NCI-H187 (cell line): ENCODE data around the gene MAP3K5.
A peak's percentile ranks its signal among the peaks of the same experiment; 100 is the strongest.

Source experiments
- DNase-seq, 2 experiments: peaks; one replicate each; lab custom pipeline; 2025; lab: John Stamatoyannopoulos, UW

Gene MAP3K5

DNA sequence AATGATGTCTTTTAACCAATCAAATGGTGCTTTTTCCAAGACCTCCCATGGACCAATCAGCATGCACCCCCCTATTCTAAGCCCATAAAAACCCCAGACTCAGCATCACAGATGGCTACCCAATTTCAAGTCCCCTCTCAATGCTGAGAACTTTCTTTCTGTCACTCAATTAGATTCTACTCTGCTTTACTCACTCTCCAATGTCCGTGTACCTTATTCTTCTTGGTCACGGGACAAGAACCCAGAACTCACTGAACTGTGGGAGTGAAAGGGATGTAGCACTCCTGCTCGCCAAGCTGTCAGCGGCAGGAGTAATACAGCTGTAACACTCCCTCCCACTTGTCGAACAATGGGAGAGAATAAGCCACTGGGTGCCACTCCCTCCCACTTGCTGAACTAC lies 221.2 kb downstream of the MAP3K5 start:
- no peak for DNase-seq

GRCh38 chr6:136568129-136568528 lies 224.1 kb downstream of the MAP3K5 start:
- no peak for DNase-seq

DNA sequence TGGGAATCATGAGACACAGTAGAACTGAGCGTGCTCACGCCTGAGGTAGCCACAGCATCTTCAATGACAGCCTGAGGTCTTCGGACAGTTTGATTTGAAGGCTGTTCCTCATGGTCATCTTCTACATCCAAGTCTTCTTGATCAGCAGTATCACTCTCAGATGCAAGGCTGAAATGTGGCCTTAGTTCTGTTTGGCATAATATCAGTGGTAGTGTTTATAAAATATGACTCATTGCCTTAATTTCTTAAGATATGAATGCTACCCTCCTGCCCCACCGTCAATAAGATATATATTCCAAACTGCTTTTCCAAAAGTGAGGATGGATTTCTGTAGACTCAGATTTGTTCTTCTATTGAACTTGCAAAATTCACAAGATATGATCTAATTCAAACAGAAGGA lies 224.6 kb downstream of the MAP3K5 start:
- DNase-seq, result no peak

DNA sequence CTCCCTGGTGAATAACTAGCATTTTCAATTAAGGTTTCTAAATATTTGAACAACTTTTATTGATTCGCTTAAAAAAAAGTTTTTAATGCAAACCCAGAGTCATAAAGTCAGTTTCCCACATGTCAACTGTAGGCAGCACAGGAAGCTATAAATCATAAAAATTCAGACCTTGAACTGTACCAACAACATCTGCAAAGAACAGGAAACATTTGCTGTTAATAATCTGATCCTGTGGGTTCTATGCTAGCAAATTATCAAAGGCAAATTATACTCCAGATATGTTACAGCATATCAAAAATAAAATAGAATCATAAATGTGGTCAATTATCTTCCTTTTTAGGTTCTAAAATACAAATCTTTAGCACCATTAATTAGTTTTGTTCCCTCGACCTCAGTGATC lies 225.4 kb downstream of the MAP3K5 start:
- DNase-seq, result no peak

DNA sequence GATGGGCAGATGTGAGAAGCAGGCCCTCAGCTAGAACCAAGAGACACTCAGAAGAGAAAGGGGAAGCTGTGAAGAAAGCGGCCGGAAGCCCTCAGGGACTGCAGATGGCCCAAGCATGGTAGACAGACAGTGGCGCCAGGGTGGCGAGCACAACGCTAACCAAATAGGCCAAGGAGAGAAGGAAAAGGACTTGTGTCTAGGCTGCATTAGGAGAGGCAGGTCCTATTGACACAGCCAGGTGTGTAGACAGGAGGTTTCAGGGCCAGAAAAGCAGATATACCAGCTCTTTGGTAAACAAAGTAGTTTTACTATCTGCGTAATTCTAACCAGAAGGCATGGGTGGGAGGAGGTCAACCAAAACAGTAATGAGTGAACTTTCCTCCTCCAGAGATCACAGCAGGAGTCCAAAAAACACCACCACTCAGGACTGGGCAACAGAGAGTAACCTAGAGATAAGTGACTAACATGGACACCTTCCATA lies 226.2 kb downstream of the MAP3K5 start:
- DNase-seq, result no peak

- DNase-seq, result no peak
Measured at GRCh38 chr6:136564180-136564579, 228.1 kb downstream of the MAP3K5 start.

DNA sequence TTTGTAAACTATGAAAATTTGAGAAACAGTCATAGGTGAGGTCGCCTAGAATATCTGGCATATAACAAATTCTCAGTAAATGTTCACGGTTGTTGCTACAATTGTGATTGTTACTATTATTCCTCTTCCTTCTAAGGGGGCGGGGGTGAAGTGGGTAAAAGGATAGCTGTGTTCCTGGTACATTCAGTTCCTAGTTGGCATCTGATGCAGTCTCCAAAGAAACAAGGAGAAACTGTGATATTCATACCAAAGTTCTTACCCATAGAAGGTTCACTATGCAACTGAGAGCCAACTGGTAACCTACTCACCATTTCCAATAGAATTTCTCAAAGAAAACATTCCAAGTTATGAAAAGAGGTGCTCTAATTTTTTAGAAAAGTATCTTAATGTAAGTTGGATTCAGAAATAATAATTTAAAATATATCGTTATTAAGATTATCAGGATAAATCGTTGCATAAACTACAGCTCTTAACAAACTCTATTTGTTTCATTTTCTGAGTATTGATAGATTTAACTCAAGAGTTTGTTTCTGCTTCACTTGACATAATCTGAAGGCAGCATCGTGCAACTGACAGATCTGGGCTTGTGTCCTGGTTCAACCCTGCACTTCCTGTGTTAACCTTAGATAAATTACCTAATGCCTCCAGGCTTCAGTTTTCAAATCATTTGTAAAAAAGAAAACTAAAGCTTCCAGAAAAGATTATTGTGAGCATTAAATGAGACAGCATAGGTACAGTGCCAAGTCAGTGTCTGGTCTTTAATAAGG lies 228.7 kb downstream of the MAP3K5 start:
- no peak for DNase-seq

GRCh38 chr6:136562211-136562610 lies 230.1 kb downstream of the MAP3K5 start:
- DNase-seq, result no peak

DNA sequence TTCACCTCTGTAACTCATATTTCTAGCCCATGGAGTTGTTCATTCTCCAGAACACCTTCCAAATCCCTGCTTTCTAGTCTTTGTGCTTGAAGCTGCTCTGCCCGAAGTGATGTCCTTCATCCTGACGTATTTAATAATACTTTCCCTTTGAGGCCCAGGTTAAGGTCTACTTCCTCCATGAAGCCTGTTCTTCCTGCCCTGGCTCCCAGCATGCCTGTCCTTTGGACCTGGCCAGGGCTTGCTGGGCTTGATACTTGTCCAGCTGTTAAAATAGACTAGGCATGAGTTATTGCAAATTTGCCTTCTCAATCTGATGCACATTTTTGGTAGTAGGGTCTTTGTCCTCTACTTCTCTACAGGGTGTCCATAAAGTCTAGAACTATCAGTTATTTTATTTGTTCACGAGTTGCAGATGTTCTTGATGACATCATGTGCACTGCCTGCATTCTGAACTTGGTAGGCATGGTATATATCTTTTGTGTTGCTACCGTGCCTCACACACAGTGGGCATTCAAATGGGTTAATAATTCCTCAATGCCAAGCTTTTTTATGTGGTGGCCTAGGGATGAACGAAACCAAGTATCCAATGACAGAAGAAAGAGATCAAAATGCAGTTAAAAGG lies 239.0 kb downstream of the MAP3K5 start:
- no peak for DNase-seq

DNA sequence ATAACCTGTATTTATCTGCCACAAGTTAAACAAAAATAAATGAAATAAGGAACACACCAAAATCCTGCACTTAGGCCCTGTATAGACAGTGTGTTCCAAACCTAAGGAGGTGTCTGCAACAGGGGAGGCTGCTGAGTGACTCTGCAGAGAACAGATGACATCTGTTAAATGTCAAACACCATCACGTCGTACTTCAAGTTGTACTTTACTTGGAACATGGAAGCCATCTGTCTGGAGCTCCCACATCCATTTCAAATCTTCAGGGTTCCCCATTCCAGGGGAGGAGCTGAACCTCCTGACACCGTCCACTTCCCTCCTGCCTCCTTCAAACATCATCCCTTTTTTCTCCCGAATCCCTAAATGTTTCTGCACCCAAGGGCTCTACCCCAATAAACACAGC lies 240.2 kb downstream of the MAP3K5 start:
- no peak for DNase-seq

DNA sequence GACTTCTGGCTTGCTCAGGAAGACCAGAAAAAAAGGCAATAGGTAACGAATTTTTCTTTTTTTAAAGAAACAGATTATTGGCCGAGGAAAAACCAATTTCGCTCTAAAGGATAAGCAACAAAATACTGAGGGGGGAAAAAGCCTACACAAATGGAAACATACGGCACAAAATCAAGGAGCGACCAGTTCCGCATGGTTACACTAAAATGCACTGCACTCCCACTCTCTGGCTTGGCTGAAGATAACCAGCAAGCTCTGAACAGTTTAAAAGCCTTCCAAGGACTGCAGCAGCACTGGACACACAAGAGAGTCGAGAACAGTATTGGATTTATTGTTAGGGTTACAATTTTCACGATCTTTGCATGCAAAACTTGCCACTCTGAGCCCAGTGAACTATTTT lies 241.2 kb downstream of the MAP3K5 start:
- DNase-seq, result no peak

DNA sequence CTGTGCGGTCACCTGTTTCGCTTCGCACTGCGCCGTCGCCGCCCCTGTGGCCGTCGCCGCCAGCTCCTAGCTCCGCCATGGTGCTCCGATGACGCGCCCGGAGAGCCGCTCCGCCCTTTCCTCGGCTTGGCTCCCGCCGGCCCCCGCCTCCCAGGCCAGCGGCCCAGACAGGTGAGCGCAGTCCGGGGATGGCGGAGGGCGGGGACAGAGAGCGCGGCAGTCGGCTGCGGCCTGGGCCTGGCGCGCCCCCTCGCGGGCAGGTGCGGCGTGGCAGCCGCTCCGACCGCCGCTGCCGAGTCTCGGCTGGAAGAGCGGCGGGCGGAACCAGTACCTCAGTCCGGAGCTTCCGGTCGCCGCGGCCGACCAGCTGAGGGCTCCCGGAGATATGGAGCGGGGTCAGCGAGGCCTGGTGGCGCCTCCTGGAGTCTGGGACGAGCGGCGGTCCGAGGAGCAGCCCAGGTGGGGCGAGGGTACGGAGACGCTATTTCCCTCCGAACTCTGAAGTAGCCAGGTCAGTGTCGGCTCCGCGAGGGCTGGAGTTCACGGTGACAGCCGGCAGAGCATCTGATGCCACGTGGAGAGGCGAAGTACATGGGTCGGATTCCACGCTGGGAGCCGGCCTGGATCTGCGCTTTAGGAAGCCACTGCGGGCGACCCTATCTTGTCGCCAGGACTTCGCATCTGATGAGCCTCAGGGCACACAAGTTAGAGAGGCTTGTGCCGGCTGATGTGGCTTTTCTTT lies 241.8 kb downstream of the MAP3K5 start, which contains the start of gene MAP7:
Gene MAP7, minus strand, starts transcription at position 93 of the 742 bp plus-strand sequence. Its CDS starts 14 bp downstream, at position 79.
- DNase-seq, result peak; percentile 83 to 85

DNA sequence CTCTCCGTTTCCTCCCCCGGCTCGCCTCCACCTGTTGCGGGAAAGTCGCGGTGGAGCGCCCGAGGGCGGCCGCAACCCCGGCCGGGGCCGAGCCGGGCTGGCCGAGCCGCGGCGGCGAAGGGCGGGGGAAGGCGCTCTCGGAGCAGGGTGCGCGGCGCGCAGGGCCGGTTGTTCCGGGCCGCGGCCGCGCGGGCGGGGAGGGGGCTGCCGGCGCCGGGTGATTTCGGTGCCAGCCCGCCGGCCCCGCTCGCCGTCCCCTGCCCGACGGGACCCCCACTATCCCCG lies 242.3 kb downstream of the MAP3K5 start:
- DNase-seq, result no peak

- DNase-seq, result no peak
Measured at GRCh38 chr6:136549300-136550044, 242.8 kb downstream of the MAP3K5 start.

DNA sequence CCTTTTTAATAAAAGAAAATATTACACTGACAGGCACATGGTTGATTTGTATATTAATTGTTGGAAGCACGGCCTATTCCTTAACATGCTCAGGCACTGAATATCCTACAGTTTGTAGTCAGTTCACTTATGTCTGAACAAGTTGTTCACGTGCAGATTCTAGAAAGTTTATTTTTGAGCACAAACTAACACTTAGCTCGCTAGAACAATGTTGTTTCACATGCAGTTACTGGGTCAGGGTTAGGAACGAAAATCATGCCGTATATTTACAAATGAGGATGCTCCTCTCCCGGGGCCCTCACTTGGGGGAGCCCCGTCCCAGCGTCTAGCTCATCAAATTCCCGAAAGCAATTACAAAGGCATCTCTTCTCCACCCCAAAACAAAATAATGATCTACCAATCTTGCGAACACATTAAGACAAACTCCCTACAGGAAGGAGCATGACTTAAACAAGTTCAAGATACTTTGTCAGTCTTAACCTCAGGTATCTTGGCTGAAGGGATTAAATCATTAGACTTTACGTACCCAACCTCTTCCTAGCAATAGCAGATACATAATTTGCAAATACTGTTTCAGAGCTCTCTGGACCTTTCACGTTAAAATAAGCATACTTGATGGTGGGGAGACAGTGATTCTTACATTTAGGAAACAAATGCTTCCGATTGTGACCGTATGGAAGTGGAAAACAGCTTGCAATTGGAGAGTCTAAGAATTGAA lies 243.5 kb downstream of the MAP3K5 start:
- DNase-seq, result no peak

DNA sequence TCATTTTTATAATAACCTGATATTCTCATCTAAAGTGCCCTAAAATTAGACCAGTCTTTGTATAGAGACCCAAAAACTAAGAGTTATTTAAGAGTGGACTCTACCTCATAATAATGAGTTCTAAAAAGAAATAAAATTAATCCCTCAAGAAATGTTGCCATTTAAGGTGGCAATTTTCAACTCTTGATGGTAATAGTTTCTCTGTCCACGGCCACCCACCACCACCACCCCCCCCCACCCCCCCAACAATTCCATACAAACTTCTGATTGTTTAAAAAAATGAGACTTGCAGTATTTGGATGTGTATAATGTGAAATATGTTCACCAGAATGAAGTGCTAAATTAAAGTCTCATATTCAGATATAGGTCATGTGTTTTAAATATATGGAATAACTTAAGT lies 244.4 kb downstream of the MAP3K5 start:
- no peak for DNase-seq

DNA sequence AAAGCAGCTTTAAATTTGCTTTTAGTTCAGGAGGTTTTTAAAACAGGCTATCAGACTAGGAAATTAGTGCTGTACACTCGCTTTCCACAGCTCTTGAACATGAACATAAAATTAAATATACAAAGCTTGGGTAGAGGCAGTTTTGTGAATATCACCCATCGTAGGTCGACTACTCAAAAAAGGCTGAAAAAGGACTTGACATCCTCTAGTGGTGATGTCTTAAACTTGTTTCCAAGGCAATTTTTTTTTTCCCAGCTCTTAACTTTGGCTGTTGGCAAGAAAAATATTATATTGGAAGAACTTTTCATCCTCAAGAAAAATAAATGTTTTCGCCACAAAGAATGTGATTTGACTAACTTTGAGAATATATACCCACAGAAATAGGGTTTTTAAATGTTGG lies 244.9 kb downstream of the MAP3K5 start:
- no peak for DNase-seq

DNA sequence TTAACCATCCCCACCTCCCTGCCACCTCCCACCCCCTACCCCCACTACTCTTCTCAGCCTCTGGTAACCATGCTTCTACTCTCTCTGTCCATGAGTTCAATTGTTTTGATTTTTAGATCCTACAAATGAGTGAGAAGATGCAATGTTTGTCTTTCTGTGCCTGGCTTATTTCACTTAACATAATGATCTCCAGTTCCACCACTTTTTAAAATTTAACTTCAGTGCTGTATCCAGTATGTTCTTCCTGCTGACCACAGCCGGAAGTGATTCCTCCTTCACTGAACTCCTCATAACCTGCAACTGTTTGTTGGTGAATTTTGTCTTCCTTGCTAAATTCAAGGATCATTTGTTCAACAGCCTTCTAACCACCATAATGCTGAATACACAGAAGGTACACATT lies 245.9 kb downstream of the MAP3K5 start:
- no peak for DNase-seq

DNA sequence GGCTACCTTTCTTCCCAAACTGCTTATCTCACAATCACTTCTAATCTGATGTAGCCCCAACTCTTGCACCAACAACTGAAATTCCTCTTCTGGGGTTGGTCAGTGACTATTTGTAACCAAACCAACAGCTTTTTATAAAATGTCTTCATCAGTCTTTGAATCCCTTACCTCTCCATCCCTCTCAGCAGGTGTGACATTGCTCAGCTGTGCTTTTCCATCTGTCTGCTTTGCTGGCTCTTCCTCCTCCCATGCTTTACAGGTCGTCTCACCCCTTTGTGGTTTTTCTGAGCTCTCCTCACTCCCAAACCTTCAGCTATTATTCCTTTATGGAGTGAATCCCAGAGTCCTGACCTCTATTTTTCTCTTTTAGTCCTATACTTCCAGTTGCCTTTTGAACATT lies 248.0 kb downstream of the MAP3K5 start:
- no peak for DNase-seq

GRCh38 chr6:136541395-136541794 lies 250.9 kb downstream of the MAP3K5 start:
- no peak for DNase-seq

GRCh38 chr6:136539967-136540652 lies 252.2 kb downstream of the MAP3K5 start:
- DNase-seq, result no peak
